ENCODE data around the gene MEGF11. TPM values are rescaled to one million over a fixed set of nuclear protein-coding genes. Genes with fewer than 3 reads are reported as not detected.

Gene MEGF11
- total RNA-seq, 1 experiment from 2014 or later, result 0.09 TPM

DNA sequence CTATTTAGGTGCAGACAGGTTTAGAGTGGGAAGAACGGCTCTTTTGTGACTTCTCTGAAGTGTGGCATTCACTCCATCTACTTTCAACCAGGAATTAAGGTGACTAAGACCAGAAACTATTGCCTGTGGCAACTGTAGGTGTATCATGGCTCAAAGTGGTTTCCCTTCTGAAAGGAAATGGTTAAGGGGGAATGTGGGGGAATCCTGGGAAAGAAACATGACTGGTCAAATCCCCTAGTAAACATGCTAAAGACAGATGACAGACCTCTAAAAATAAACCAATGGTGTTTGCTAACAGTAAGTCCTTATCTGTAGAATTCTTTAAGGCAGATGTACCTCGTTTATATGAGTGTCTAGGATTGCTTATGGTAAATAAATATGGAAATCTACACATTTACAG is 56.9 kb downstream of the MEGF11 start:
- Mint-ChIP-seq H3K4me3 (ENCODE audit: low read depth, unreplicated experiment) (no peak overlapping the region), H3K9me3 (ENCODE audit: low read depth, unreplicated experiment) (no peaks in the 10 kb centered on the region), H3K27ac (ENCODE audit: unreplicated experiment) (no peak overlapping the region), H3K36me3 (ENCODE audit: insufficient read depth, unreplicated experiment) (peaks cover 4% of the 10 kb centered on the region), H3K4me1 (ENCODE audit: low read depth, unreplicated experiment) (peaks cover 15% of the 10 kb centered on the region), H3K27me3 (ENCODE audit: unreplicated experiment) (peaks cover 19% of the 10 kb centered on the region)
- CTCF ChIA-PET, result no interaction called here
- TF ChIP-seq, protein P1, sequence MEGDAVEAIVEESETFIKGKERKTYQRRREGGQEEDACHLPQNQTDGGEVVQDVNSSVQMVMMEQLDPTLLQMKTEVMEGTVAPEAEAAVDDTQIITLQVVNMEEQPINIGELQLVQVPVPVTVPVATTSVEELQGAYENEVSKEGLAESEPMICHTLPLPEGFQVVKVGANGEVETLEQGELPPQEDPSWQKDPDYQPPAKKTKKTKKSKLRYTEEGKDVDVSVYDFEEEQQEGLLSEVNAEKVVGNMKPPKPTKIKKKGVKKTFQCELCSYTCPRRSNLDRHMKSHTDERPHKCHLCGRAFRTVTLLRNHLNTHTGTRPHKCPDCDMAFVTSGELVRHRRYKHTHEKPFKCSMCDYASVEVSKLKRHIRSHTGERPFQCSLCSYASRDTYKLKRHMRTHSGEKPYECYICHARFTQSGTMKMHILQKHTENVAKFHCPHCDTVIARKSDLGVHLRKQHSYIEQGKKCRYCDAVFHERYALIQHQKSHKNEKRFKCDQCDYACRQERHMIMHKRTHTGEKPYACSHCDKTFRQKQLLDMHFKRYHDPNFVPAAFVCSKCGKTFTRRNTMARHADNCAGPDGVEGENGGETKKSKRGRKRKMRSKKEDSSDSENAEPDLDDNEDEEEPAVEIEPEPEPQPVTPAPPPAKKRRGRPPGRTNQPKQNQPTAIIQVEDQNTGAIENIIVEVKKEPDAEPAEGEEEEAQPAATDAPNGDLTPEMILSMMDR (IDR thresholded peaks at IDR 0.05; ENCODE audit: unreplicated experiment), result no peak
- BruUV-seq (replicated peaks), result no TSS peak
- intact Hi-C loops (cut with micrococcal nuclease; ENCODE audit: unreplicated experiment), result no loop called here
- no peak for DNase-seq

DNA sequence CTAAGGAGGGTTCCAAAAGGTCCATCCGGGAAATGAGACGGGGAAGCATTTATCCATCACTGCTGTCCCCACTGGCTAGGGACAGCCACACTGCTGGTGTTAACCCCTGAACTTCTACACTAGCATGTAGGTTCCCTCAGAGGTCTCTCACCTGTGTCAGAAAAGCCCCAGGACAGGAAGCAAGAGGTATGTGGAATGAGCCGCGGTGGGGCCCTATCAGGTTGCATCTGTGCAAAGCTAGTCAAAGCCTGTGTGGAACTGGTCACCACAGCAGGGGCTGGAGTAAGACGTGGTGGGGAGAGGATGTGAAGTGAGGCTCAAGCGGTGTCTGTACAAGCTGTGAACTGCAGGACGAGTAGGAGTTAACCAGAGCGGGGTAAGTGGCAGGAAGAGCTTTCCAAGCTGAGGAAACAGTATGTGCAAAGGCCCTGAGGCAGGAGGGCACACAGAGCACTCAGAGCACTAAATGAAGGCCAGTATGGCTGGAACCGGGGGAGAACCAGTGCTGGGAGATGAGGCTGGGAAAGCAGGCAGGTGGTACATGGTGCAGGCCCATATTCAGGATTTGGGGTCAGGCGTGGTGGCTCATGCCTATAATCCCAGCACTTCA is 57.8 kb downstream of the MEGF11 start:
- intact Hi-C loops (cut with micrococcal nuclease; ENCODE audit: unreplicated experiment), result no loop called here
- Mint-ChIP-seq H3K27me3 (ENCODE audit: unreplicated experiment) (peaks cover 10% of the 10 kb centered on the region), H3K36me3 (ENCODE audit: insufficient read depth, unreplicated experiment) (peaks cover 4% of the 10 kb centered on the region), H3K4me3 (ENCODE audit: low read depth, unreplicated experiment) (no peak overlapping the region), H3K9me3 (ENCODE audit: low read depth, unreplicated experiment) (no peaks in the 10 kb centered on the region), H3K4me1 (ENCODE audit: low read depth, unreplicated experiment) (peaks cover 15% of the 10 kb centered on the region), H3K27ac (ENCODE audit: unreplicated experiment) (no peak overlapping the region)
- DNase-seq, result no peak
- TF ChIP-seq, protein P1 (IDR thresholded peaks at IDR 0.05; ENCODE audit: unreplicated experiment), result no peak
- no TSS peak for BruUV-seq (replicated peaks)
- CTCF ChIA-PET, result no interaction called here

DNA sequence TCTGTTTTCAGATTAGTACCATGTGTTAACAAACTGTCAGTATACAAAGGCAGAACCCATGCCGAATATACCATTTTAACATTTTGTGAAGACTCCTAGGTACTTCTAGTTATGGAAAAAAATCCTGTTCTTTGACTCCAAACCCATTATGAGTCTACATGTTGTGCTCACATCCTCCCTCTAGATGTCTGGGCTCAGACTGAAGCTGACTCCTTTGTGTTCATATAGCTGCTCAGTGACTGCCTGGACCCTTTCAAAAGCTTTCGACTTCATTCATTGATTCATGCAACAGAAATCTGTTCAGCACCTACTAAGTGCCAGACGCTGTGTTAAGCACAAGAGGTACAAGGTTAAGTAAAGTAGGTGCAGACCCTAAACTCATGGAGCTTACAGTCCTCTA is 60.5 kb downstream of the MEGF11 start:
- Mint-ChIP-seq H3K4me1 (ENCODE audit: low read depth, unreplicated experiment) (peaks cover 15% of the 10 kb centered on the region), H3K9me3 (ENCODE audit: low read depth, unreplicated experiment) (no peaks in the 10 kb centered on the region), H3K27me3 (ENCODE audit: unreplicated experiment) (peaks cover 25% of the 10 kb centered on the region), H3K36me3 (ENCODE audit: insufficient read depth, unreplicated experiment) (peaks cover 4% of the 10 kb centered on the region), H3K27ac (ENCODE audit: unreplicated experiment) (no peak overlapping the region), H3K4me3 (ENCODE audit: low read depth, unreplicated experiment) (no peak overlapping the region)
- intact Hi-C loops (cut with micrococcal nuclease; ENCODE audit: unreplicated experiment), result loop anchor here (5.0 kb wide), 1 partner anchor 276 kb away; no protein-coding TSS in a partner anchor
- TF ChIP-seq, protein P1 (IDR thresholded peaks at IDR 0.05; ENCODE audit: unreplicated experiment), result no peak
- CTCF ChIA-PET, result no interaction called here
- DNase-seq, result no peak
- no TSS peak for BruUV-seq (replicated peaks)

DNA sequence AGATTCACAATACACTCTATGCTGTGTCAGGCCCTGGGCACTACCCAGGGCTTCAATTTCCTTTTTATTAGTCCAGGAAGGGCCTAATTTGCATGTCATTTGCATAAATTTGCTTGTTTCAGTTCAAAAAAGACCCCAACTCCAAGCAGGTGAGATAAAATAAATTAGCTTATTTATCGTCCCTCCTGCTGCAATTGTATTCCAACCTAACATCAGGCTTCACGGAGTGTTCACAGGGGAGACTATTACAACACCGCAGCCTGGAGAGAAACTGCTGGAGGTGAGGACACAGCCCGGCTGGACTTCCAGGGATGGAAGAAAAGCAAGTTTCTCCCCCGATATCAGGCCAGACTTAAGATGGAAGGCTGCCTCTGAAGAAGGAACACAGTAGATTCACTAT is 62.8 kb downstream of the MEGF11 start:
- no peak for DNase-seq
- Mint-ChIP-seq H3K27me3 (ENCODE audit: unreplicated experiment) (peaks cover 42% of the 10 kb centered on the region), H3K4me3 (ENCODE audit: low read depth, unreplicated experiment) (no peak overlapping the region), H3K4me1 (ENCODE audit: low read depth, unreplicated experiment) (peaks cover 3% of the 10 kb centered on the region), H3K9me3 (ENCODE audit: low read depth, unreplicated experiment) (no peaks in the 10 kb centered on the region), H3K27ac (ENCODE audit: unreplicated experiment) (no peak overlapping the region), H3K36me3 (ENCODE audit: insufficient read depth, unreplicated experiment) (peaks cover 2% of the 10 kb centered on the region)
- intact Hi-C loops (cut with micrococcal nuclease; ENCODE audit: unreplicated experiment), result loop anchor here (5.0 kb wide), 1 partner anchor 273 kb away; no protein-coding TSS in a partner anchor
- no TSS peak for BruUV-seq (replicated peaks)
- TF ChIP-seq, protein P1 (IDR thresholded peaks at IDR 0.05; ENCODE audit: unreplicated experiment), result no peak
- CTCF ChIA-PET, result no interaction called here
